Stimulated activated CD4-positive, alpha-beta T cell treated with anti-CD3 and anti-CD28 coated beads, Interleukin-12 subunit alpha, Interleukin-12 subunit beta, amount 100 ng/mL, for 4 hours (primary cell): ENCODE results near the gene CERS3.

Source experiments
- DNase-seq: peaks from one replicate; pipeline ENCODE4 v3.0.0-alpha.2; 2020

The CERS3 gene

DNA sequence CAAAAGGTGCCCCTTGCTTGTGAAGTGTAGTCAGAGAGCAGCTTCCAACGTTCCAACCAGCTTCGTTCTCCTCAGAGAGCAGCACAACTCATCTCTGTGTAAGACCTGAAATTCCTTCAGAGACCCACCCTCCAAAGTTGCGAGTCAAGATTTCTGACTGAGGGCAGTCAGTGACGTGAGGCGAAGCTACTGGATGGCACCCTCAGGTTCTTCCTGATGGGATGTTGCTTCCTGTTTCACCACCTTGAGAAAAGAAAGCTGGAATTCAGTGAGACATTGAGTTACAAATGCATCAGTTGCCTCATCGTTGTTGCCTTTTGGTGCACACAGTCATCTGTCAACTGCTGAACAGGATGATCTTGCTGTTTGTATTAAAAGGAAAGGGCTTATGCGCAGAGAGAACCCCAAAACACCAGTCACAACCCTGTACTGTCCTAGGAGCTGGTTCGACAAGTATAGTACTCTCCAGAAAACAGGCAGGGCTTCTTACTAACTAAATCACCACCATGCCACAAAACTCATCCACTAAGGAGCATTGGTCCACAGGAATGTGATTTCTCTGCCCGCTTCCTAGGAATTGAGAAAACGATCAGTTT, at the start of gene CERS3:
Gene CERS3 (minus strand): TSS at position 118 of the 596 bp plus-strand sequence. CDS start 27,101 bp downstream, outside the sequence.
- no peak for DNase-seq

DNA sequence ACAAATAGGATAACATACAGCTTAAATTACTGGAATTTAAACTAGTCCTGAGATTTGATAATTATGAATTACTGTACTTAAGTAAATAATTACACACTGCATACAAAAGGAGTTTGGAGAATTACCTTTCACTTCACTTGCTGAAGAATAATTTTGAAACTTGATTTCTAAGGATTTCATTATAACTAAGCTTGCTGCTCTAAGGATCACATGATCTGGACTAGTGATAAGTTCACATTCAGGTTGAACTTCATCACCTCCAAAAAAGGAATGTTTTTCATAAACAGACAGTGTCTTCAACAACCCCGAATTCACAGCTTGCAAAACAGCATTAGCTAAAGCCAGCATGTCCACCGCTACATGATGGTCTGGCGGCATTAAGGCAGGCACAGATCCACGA, 44.8 kb upstream of the CERS3 start:
- DNase-seq = no peak

DNA sequence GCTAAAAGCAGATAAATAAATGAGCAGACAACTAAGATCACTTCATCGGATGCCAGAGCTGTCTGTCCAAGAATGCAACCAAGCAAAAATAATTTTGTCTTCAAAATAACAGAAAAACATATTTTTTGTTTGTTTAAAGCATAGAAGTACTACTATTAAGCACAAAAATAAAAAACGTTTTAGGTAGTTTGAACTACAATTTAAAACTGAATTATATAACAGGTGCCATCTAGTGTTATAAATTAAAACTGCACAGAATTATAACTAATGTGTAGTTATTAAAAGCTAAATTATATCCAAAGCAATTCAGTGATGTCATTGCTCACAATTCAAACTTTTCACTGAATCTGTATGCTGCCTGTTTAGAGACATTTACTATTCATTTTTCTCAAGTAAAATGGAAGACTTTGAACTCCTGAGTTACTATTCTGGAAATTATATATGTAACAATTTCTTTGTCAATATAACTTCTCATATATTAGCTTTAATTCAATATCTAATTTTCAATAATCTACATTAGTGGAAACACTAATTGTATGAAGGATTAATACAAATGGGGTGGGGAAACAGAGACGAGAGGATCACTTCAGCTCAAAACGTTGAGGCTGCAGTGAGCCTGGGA, 43.7 kb upstream of the CERS3 start:
- DNase-seq = no peak

DNA sequence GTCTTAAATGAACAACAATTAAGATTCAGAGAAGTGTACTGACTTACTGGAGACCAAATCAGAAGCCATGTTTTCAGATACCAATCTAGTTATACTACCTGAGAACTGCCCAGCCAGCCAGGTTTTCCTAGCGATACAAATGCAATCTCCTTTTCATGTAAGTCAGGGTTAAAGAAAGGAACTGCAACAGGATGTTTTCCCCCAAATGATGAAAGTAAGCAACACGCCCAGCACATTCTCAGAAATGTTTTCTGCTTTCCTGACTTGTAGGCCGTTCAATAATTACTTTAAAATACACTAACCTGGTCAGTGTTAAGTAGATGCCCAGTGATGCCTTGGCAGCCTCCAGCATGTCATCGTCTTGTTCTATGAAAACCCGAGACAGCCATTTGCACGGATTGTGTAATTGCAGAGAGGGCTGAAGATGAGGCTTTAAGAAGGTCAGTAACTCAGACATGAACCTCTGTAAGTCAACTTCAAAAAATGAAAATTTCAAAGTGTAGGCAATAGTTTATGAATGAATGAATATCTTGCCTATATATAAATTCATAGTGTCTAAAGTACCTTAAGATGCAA, 42.9 kb upstream of the CERS3 start:
- no peak for DNase-seq

DNA sequence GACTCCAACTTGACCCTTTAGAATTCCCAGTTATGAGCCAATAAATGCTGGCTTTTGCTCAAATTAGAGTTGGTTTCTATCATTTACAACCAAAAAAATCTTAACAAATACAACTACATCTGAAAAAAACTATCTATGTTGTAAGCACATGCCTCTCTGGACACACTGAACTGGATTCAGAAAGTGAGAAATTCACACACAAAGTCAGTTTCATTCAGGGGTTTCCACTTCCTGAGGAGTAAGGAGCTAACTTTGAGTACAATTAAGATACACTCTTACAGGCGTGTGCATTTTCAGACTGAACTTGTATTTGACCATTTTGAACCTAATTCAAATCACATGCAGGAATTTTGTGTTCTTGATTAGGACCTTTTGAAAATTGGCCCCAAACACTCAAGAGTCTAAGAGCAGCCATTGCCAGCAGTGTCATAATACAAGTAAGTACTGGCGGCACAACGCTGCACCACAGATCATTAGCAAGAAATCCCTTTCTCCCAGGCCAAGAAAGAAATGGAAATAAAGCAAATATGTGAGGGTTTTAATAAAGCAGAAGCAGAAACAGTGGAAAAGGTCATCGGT, 42.1 kb upstream of the CERS3 start:
- DNase-seq = no peak

DNA sequence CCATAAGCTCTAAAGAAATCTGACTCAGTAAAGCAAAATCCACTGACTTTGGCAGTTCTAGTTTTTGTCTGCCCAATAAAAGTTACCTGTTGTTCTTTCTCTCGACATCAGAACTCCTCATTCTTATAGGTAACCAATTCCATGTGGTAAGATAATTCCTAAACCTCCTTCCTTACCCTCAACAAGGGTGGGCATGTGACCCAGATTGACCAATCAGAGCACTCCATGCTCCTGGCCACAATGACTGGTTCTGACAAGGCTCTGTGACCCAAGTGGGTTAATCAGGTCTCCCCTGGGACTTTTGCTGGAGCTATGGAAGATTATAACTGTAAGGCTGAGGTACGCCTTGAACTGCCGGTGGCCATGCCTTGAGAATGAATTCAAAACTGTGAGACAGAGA, 41.5 kb upstream of the CERS3 start:
- DNase-seq = no peak

DNA sequence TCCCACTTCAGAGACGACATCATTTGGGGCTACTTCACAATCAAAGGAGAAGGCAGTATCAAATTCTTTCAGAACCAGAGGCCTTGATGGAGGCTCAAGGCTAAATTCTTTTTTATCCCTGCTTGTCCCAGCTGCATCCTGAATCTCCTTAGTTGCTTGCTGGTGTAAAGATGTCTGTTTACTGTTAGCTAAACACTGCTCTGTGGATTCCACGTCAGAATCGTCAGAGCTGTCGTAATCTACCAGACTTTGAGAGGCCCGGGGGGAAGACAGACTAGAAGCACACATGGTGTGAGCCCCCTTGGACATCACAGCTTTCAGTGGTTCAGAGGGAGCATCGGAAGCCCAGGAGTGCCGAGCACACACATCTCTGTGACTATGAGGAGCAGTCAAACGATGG, 40.6 kb upstream of the CERS3 start:
- no peak for DNase-seq

DNA sequence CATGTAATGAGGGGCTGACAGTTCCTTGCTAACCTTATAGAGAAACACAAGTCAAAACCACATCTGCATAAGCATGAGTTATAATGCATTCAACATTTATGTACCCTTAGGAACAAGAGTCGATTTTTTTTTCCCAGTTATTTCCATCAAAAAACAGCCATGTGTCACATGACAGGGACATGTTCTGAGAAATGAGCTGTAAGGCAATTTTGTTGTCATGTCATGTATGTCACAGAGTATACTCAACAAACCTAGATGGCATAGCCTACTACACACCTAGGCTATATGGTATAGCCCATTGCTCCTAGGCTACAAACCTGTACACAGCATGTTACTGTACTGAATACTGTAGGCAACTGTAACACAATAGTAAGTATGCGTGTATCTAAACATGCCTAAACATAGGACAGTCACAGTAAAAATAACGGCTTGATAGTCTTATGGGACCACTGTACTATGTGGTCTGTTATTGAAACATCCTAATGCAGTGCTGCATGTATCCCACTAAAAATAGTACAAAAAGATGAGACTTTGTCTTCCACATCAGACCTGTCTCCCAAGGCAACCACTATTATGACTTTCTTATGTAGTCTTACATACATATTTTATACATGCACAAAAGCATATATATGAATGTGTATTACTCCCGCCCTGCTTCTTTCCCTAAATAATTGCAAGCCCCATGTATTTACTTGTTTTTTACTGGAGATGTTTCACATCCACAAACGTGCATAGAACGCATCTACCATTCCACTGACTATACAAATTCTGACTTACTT, 38.3 kb upstream of the CERS3 start:
- DNase-seq = no peak

DNA sequence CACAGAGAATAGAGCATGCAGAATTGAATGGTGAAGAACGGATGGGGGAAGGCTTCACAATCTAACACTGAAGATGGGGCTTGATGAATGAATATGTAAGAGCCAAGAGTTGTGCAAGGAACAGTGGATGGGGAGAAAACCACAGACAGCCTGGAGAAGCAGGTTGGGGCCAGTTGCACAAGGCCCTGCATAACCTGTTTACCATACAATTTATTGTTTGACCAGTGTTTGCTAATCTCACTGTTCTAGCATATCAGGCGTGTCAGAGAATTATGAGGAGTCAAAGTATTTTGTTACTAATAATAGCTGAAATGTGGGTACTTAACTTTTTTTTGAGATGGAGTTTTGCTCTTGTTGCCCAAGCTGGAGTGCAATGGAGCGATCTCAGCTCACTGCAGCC, 36.8 kb upstream of the CERS3 start:
- DNase-seq = no peak

DNA sequence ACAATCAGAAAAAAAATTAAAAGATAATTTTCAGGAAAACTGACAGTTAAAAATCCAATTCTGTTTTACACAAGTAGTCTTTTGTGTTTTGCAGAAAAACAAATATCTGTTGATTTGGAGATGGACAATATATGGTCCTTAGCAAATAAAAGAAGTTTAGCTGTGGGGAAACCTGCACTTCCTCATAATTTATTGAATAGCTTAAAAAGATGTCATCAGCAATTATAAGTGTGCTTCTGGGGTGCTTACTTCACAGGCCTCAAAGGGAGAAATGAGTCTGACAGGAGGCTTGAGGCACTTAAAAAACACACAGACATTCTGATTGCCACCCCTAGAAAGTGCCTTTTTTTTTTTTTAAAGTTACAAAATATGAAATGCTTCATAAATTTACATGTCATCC, 31.6 kb upstream of the CERS3 start:
- no peak for DNase-seq

DNA sequence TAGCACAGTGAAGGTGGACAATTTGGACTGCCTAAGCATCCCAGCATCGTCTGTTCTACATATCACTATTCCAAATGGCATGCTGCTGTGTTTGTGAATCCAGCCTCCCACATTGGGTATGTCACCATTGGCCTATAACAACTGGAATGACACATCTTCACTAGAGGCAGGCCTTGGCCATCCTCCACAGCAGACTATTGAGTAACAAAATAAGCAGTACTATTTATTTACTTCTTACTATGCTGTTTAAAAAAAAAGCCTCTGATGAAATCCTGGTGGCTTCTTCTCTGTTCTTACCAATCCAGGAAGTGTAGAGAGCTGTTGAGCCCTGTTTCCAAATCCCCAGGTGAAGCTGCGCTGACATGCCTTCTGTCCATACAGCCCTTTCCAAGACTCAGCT, 30.6 kb upstream of the CERS3 start:
- no peak for DNase-seq

DNA sequence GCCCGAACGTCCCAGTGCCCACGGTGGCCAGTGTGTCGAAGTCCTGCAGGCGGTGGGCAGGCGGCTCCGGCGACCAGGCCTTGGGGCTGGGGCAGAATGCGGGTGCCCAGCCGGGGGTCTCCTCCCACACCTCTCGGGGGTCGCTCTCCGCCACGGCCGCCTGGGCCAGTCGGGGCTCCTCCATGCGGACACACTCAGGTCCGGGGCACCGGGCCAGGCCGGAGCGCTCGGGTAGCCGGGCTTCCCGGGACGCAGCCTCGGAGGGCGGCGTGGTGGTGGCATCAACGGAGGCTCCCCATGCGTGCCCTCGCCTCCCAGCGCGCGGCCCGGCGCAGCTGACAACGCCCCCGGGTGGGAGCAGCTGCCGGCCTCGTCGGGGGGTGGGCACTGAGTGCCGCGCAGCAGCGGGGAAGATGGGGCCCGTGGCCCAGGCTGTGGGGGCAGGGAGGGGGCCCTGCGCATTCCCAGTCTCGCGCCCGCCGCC, 30.1 kb upstream of the CERS3 start:
- no peak for DNase-seq

DNA sequence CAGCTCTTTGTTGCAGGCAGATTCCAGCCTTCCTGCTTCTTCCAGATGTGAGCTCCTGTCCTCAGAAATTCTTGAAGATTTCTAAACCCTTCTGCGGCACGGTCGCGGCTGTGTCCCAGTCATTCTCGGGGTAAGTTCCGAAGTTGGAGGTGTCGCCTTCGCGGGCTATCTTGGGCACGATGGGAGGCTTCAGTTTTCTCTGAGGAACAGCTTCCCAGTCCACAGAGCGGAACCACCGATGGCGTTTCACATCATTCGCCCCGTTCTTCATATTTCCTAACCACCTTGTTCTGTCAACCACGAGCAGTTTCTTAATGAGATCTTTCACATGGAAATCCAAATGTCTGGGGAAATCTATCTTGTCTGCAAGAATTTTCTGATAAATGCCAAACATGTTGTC, 24.7 kb upstream of the CERS3 start:
- no peak for DNase-seq

DNA sequence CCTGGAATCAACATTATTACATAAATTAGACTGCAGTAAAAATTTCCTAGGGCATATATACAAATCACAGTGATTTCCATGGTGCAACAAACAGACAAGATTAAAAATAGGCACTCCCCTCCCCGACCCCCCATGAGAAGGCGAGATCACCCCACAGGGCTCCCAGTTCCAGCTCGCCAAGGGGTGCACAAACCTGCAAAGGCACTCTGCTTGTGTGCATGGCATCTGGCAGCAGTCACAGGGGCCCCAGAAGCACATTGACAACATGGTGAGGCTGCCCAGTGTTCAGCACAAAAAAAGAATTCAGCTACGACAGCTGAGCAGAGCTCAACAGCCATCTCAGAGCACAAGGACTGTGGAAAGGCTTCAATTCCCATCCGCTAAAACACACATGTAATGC, 19.2 kb upstream of the CERS3 start:
- DNase-seq = no peak

DNA sequence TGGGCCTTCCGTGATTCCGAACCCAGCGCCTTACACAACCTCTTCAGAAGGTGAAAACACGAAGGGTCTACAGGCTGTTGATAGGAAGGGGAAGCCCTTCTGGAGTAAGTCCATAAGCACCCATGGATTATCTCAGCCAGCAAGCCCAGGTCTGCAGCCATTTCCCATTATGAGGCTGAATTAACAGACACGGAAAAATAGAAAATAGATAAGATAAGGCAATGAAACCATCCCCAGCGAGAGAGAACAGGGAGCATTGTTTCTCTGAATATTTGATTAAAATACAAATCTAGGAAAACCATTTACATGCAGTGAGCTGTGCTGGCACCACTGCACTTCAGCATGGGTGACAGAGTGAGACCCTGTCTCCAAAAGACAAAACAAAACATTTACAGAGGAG, 16.2 kb upstream of the CERS3 start:
- no peak for DNase-seq

DNA sequence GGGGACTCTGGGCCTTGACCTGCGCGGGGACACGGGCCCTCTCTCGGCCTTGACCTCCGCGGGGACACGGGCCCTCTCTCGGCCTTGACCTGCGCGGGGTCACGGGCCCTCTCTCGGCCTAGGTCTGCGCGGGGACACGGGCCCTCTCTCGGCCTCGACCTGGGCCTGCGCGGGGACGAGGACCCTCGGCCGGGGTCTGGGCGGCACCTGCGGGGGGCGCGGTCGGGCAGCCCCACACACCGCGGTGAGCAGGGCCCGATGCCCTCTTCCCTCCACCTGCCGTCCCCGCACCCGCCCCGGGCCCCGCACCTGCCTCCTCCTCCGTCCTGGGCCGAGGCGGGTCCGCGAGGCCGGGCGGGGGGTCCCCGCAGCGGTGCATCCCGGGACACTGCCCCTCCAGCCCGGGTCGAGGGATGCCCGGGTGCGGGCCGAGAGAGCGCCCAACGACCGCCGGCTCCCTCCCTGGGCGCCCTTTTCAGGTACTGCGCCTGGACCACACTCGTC, 15.6 kb upstream of the CERS3 start:
- no peak for DNase-seq

DNA sequence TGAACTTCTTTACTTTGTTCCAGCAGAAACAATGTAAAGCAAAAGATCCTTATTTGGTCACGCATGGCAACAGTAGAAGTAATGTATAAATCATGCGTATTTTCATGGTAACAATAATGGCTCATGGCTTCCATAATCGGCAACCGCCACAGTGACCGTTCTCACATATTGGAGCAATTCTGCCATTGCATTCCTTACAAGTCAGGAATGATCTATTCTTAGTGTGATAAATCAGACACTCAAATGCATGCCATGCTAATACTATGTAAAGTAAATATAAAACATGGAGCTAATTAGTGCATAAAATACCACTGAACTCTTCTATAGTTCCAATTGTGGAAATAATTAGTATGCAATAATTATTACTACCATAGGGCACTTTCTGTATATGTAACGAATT, 13.5 kb upstream of the CERS3 start:
- no peak for DNase-seq

DNA sequence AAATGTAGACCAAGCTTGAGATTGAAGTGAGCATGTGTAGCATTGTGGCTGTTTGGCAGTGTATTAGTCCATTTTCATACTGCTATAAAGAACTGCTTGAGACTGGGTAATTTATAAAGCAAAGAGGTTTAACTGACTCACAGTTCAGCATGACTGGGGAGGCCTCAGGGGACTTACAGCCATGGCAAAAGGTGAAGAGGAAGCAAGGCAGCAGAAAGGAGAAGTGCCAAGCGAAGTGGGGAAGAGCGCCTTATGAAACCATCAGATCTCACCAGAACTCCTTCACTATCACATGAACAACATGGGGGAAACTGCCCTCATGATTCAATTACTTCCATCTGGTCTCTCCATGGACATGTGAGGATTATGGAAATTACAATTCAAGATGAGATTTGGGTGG, 8.6 kb upstream of the CERS3 start:
- DNase-seq = no peak

DNA sequence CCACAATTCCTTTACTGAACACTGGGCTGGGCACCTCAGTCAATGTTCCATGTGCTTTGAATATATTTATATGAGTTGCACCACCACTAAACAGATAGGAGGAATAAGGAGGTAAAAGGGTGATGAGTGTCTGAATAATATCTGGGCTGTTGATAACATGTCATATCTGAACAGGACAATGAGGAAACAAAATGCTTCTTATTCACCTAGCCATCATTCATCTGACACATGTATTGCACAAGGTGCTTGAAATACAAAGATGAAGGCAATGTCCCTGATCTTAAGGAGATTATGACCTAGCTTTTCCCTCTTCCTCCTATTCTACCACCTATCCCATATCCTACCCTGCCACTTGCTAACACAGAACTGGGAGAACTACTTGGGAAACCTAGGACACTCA, 8.0 kb upstream of the CERS3 start:
- DNase-seq = no peak

DNA sequence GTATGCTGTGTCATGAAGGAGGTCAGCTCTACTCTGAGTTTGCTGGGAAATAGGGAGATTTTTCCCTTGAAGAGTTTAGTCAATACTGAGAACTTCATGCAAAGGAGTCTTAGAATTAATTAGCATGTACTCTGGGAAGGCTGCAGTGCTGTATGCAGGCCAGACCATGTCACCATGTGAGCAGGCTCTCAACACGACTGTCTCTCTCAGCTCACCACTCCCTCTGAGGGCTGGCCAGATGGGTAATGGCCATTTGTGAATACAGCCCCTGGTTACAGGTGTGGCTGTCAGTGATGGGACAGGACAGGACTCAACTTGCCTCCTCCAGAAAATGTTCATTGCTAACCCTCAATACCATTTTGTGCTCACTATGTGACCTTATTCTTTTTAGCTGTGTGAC, 5.1 kb upstream of the CERS3 start:
- DNase-seq = no peak

DNA sequence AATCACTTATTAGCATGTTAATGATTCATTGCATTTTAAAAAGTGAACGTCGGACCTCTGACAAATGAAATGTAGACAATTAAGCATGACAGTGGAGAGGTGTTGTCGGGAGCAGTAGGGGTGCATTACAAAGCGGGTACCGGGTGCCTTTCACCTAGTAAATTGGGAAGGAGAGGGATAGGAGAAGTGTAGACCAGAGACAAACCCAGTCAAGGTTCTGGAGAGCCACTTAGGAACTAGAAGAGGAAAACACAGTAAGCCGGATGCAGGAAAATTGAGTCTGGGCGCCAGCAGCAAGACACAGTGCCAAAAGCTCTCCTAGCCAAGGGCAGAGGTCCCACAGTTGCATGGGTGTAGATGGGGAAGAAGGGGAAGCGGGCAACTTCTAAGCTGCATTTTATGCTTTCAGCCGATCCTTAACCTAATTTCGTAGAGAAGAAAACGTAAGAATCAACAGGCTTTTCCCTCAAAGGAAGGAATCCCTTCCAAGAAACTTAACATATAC, 3.1 kb upstream of the CERS3 start:
- no peak for DNase-seq

DNA sequence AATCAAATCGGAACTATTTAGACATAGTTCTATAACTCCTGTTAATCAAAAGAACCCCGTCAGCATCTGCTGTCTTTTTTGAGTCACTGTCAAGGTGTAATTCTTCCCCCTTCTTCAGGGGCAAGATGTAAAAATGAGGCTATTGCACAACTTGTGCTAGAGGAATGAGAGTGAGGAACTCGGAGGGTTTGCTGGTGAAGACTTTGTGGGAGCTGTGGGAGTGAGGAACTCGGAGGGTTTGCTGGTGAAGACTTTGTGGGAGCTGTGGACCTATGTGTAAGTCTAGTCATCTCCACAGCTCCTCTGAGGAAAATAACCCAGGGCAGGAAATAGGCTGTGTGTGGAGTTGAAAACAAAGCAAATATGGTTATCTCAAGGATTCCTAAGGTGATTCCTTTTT, 2.5 kb upstream of the CERS3 start:
- no peak for DNase-seq

DNA sequence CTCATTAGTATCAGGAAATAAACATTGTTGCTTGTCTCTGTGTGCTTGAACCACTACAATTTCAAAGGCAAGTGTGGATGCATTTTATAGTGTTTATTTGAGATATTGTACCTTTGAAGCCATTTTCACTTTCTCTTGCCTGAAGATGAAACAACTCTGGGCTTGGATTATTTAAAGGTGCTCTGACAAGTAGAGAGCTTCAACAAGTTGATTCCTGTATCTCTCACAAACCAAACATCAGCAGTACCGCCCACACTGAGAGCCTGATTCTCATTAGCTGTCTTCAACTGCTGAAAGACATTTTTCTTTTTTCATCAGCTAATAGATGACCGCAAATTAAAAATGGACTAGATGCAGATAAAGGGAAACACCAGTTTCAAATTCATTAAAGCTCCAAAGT, 806 bp upstream of the CERS3 start:
- no peak for DNase-seq
